ENCODE data around the gene NEDD4. TPM values are rescaled to one million over a fixed set of nuclear protein-coding genes. Genes with fewer than 3 reads are reported as not detected.
"Not testable (repeated sequence)": the region's sequence is repeated elsewhere in the genome, so short reads cannot be mapped to it uniquely, and the experiment has no call there.

Gene NEDD4
- total and polyA plus RNA-seq, 3 donors from 2014 or later: 3.7 to 8.3 (median 6.4) TPM

- 55 to 56% methylated on average over 5 of the region's 5 CpGs for WGBS, 2 donors
- intact Hi-C loops (cut with DNase I; ENCODE audit: low total_unique reads): no loop called here
- Histone ChIP-seq H3K27ac (no peak overlapping the region), H3K4me1 (no peaks in the 10 kb centered on the region), H3K4me3 (no peak overlapping the region), H3K9me3 (no peaks in the 10 kb centered on the region), H3K27me3 (no peaks in the 10 kb centered on the region), H3K36me3 (ENCODE audit: low read depth, missing control alignments) (no peaks in the 10 kb centered on the region)
- DNase-seq: peak; percentile 73
- TF ChIP-seq POLR2A (IDR thresholded peaks at IDR 0.05): no peak
- TF ChIP-seq CTCF (IDR thresholded peaks at IDR 0.05): peak; percentile 81 to 98 (median 83)
These were observed 147.2 kb downstream of the NEDD4 start for GRCh38 chr15:55846116-55846707.

- H3K9me3 ChIP-seq; H3K36me3 ChIP-seq (ENCODE audit: low read depth, missing control alignments); H3K4me3 ChIP-seq; intact Hi-C loops (cut with DNase I; ENCODE audit: low total_unique reads); H3K4me1 ChIP-seq; H3K27me3 ChIP-seq; DNase-seq; H3K27ac ChIP-seq: not testable (repeated sequence)
- WGBS, 2 donors: 93 to 99% methylated on average over 4 of the region's 4 CpGs
These were observed 150.5 kb downstream of the NEDD4 start for GRCh38 chr15:55842897-55843296.

GRCh38 chr15:55835866-55836265, 157.5 kb downstream of the NEDD4 start:
- Histone ChIP-seq H3K36me3 (ENCODE audit: low read depth, missing control alignments) (no peaks in the 10 kb centered on the region), H3K27ac (no peak overlapping the region), H3K27me3 (no peaks in the 10 kb centered on the region), H3K9me3 (no peaks in the 10 kb centered on the region), H3K4me1 (no peaks in the 10 kb centered on the region), H3K4me3 (no peak overlapping the region)
- whole genome bisulfite sequencing, 2 donors: 92 to 93% methylated on average over 3 of the region's 3 CpGs
- intact Hi-C loops (cut with DNase I; ENCODE audit: low total_unique reads): no loop called here
- TF ChIP-seq CTCF (IDR thresholded peaks at IDR 0.05) (no peak), POLR2A (IDR thresholded peaks at IDR 0.05) (no peak)
- DNase-seq: no peak

GRCh38 chr15:55834331-55834730, 159.1 kb downstream of the NEDD4 start:
- WGBS, 2 donors: 53 to 60% methylated on average over 3 of the region's 3 CpGs
- no peaks in the 10 kb centered on the region for H3K4me1 ChIP-seq
- no peaks in the 10 kb centered on the region for H3K36me3 ChIP-seq (ENCODE audit: low read depth, missing control alignments)
- no peak overlapping the region for H3K4me3 ChIP-seq
- intact Hi-C loops (cut with DNase I; ENCODE audit: low total_unique reads): no loop called here
- no peaks in the 10 kb centered on the region for H3K27me3 ChIP-seq
- TF ChIP-seq CTCF (IDR thresholded peaks at IDR 0.05) (no peak), POLR2A (IDR thresholded peaks at IDR 0.05) (no peak)
- DNase-seq: no peak
- no peak overlapping the region for H3K27ac ChIP-seq
- no peaks in the 10 kb centered on the region for H3K9me3 ChIP-seq

- WGBS, 2 donors: 76 to 90% methylated on average over 2 of the region's 2 CpGs
- TF ChIP-seq CTCF (IDR thresholded peaks at IDR 0.05): no peak
- no peak for TF ChIP-seq POLR2A (IDR thresholded peaks at IDR 0.05)
- H3K4me1 ChIP-seq: no peaks in the 10 kb centered on the region
- H3K9me3 ChIP-seq: no peaks in the 10 kb centered on the region
- DNase-seq: no peak
- no peaks in the 10 kb centered on the region for H3K27me3 ChIP-seq
- intact Hi-C loops (cut with DNase I; ENCODE audit: low total_unique reads): no loop called here
- no peaks in the 10 kb centered on the region for H3K36me3 ChIP-seq (ENCODE audit: low read depth, missing control alignments)
- H3K4me3 ChIP-seq: no peak overlapping the region
- no peak overlapping the region for H3K27ac ChIP-seq
These were observed 163.6 kb downstream of the NEDD4 start for GRCh38 chr15:55829826-55830225.

Data from testis (tissue), 3 donors.